GM19099 (cell line): ENCODE results near the gene HSPB1.

Source experiments
- POLR2A ChIP-seq: IDR thresholded peaks from 3 replicates; pipeline ENCODE4 v1.6.1; 2011; ENCODE audit warnings: low read depth; ENCODE audit not compliant: insufficient read length; ENCODE audit errors: extremely low read depth

The HSPB1 gene

DNA sequence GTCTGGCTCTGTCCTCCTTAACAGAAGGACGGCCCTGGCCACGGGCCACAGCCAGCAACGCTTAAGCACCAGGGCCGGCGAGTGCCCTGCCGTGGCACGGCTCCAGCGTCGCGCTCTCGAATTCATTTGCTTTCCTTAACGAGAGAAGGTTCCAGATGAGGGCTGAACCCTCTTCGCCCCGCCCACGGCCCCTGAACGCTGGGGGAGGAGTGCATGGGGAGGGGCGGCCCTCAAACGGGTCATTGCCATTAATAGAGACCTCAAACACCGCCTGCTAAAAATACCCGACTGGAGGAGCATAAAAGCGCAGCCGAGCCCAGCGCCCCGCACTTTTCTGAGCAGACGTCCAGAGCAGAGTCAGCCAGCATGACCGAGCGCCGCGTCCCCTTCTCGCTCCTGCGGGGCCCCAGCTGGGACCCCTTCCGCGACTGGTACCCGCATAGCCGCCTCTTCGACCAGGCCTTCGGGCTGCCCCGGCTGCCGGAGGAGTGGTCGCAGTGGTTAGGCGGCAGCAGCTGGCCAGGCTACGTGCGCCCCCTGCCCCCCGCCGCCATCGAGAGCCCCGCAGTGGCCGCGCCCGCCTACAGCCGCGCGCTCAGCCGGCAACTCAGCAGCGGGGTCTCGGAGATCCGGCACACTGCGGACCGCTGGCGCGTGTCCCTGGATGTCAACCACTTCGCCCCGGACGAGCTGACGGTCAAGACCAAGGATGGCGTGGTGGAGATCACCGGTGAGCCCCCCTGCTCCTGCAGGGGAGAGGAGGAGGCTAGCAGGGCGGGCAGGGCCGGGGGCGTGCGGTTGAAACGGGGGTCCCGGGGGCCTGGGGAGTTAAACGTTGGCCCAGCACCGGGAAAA lies at the start of gene HSPB1:
TSS of gene HSPB1 (plus strand) at position 327 of the 855 bp plus-strand sequence. CDS start at position 367, 40 bp downstream.
- TF ChIP-seq POLR2A: peak; percentile 70

DNA sequence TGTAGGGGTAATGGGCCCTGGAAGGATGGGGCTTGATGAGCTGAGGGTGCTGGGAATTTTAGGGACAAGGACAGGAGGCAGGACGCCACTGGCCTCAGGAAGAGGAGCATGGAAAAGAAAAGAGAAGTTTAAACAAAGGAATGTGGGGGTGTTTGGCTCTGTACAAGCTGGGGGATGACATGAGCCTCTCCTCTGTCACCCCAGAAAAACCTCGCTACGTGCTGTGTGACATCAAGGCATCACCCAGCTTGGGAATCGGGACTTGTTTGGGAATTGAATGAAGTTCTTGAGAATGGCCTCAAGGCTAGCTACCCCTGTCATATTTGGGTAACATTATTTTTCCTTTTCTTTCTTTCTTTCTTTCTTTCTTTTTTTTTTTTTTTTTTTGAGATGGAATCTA lies 47.7 kb upstream of the HSPB1 start:
- TF ChIP-seq POLR2A: no peak

DNA sequence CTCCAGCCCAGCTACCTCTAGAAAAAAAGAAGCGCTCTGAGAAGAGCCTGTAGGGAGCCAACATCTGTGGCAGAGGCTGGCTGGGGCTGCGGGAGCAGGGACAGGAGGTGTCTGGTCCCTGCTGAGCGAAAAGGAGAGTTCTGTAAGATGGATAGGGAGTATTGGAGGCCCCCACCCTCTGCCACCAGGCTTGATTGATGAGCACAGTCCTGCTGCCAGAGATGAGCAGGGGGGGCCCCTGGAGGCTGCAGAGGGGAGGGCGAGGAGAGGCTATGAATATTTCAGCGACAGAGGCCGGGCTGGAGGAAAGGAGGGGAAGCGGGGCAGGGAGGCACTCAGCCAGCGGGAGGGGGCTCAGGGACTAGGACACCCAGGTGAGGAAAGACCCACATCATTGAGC lies 44.5 kb upstream of the HSPB1 start:
- no peak for TF ChIP-seq POLR2A

DNA sequence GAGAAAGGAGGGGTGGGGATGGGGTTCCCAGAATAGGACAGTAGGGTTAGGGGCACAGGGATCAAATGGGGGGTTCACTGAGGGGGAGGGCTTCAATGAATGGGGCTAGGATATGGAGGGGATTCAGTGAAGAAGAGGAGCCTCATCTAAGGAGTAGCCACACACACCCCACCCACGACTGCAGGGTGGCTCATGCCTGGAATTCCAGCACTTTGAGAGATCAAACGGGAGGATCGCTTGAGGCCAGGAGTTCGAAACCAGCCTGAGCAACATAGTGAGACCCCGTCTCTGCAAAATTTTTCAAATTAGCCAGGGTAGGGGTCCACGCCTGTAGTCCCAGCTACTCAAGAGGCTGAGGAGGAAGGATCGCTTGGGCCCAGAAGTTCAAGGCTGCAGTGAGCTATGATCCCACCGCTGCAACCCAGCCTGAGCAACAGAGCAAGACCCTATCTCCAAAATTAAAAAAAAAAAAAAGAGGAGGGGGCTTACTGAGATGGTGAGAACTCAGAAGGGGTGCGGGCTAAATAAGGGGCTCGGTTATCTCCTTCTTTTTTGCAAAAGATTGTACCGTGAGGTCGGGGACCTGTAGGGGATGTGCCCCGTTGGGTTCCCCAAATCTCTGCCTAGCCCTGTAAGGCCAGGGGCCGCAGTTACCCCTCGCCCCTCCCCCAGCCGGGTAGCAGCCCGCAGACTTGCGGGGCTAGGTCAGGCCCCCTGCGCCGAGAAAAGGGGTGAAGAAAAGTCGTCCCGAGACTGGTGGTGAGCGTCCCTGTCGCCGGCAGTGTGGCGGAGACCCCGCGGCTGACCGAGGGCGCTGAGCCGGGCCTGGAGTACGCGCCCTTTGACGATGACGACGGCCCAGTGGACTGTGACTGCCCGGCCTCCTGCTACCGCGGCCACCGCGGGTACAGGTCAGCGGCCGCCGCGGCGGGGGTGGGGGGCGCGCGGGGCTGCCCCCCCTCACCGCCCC lies 43.1 kb upstream of the HSPB1 start:
- TF ChIP-seq POLR2A: no peak

DNA sequence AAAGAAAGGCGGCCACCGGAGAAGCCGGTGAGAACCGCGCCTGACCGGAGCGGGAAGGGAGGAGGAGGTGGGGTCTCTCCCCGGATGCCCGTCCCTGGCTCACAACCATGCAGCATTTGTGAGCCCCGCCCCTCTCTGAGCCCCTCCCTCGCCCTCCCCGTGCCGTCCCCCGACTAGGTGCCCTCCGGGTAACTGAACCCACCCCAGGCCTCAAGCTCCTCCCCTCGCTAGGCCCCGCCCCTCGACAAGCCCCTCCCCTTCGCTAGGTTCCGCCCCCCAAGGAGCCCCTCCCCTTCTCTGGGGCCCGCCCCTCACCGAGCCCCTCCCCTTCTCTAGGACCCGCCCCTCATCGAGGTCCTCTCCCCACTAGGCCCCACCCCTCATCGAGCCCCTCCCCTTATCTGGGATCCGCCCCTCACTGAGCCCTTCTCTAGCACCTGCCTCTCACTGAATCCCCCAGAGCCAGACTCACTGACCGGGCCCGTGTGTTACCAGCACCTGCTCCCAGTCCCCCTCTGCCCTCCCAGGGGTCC lies 42.2 kb upstream of the HSPB1 start:
- TF ChIP-seq POLR2A: no peak

DNA sequence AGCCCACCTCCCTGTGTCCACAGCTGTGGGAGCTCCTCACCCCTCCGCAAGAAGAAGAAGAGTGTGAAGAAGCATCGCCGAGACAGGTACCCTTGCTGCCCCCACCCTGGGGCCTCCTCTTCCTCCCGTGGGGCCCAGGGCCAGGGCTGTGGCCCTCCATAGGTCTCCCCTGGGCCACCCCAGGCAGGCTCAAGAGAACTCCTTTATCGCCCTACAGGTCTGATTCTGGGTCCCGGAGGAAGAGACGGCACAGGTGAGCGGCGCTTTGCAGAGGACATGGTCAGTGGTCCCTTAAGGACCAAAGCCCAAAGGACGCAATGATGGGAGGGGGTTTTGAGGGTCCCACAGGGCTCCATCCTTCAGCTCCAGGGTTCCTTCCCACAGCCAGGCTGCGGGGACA lies 41.1 kb upstream of the HSPB1 start:
- no peak for TF ChIP-seq POLR2A

DNA sequence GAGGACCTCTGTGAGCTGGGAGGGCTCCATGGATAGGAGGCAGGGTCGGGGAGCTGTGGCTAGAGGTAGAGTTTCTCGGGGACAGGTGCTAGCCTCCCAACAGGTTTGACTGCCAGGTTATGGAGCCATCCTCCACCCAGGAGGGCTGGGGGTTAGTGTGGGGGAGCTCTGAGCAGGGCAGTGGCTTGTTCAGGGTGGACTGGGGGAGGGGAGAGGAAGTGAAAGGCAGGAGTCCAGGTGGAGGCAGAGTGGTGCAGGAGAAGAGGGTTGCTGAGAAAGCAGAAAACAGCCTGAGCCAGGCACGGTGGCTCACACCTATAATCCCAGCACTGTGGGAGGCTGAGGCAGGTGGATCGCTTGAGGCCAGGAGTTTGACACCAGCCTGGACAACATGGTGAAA lies 40.5 kb upstream of the HSPB1 start:
- TF ChIP-seq POLR2A: no peak

DNA sequence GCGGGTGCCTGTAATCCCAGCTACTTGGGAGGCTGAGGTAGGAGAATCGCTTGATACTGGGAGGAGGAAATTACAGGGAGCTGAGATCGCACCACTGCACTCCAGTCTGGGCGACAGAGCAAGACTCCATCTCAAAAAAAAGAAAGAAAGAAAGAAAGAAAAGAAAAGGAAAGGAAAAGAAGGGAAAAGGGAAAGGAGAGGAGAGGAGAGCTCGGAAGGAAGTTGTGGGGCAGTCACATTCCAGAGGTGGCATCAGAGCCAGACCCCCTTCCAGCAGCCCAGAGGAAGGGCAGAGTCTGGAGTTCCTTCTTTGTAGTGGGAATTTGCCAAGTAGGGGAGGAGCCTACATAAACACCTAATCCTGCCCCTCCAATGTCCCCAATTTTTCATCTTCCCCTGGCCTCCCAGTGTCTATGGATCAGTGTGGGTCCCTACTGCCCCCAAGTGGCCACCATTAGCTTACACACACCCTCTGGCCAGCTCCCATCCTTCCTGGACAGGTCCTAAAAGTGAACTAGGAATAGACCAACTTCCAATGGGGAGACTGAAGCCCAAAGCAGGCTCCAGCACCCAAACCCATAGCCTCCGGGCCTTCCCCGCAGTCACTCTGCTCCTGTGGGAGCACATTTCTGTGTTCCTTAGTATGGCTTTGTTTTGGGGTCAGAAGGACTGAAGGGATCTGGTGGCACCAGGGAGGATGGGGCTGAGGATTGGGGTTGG lies 39.6 kb upstream of the HSPB1 start:
- no peak for TF ChIP-seq POLR2A

DNA sequence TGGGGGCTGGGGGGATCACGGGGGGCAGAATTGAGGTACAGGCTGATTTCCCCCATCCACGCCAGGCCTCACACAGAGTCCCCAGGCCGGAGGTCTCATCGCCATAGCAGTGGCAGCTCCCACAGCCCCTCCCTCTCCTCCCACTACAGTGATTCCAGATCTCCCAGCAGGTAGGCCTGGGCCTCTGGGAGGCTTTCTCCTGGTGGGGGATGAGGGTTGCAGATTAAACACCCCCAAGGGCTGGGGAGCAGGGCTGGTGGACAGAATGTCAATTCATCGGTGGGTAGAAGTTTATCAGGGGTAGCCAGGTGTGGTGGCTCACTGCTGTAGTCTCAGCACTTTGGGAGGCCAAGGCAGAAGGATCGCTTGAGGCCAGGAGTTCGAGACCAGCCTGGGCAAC lies 37.2 kb upstream of the HSPB1 start:
- TF ChIP-seq POLR2A: no peak

DNA sequence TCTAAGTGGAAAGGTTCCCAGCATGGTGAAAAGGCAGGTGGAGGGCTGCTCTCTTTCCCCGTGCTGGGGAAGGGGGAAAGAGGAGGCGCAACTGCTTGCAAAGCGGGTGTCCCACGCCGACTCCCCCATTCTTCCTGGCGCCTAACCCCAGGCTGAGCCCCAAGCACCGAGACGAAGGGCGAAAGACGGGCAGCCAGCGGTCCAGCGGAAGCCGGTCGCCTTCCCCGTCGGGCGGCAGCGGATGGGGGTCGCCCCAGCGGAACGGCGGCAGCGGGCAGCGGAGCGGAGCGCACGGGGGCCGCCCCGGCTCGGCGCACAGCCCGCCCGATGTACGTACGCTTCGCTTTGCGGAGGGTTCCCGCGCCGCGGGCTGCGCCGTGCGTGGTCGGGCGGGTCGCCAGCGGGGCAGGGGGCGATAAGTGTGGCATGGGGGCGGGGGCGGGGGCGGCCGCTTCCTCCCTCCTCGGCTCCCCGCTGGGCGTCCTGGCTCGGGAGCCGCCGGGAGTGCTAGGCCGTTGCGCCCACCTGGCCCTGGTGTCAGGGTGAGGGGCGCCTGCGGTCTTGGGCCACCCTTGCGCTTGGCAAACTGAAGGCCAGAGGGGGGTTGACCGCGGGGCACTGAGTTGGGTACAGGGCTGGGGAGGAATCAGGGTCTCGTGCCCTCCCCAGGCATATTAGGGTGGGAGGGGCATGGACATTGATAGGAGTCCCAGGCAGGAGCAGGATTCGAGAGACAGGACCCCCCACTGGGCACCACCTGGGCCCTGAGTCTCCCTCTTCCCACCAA lies 35.2 kb upstream of the HSPB1 start:
- no peak for TF ChIP-seq POLR2A

DNA sequence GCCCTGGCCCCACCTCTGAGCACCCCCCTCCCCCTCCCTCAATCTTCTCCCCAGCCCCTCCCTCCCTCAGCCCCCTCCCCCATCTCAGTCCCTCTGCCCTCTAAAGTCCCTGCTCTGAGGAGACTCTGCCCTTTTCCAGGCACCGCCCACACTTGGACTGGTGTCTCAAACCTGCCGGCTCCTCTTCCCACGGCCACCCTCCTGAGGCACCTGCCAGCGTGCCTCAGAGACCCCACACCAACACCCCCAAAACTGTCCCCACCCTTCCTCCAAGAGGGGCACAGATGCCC lies 34.6 kb upstream of the HSPB1 start:
- TF ChIP-seq POLR2A: no peak

DNA sequence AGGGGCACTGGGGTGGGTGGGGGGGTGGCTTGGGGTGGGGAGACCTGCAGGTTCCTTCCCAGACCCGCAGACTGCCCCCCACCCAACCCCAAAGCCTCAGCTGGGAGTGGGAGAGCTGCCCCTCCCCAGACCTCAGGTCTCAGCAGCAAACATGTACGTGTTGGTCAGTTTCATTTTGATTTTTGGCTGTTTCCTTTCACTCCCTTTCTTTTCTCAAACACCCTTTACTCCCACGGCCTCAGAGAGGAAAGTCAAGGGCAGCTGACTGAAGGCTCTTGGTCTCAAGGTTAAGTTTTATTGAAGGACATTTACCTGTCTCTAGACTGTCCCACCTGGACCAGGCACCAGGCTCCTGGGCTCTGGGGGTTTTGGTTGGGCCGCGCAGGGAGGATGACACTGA lies 34.1 kb upstream of the HSPB1 start:
- TF ChIP-seq POLR2A: no peak

DNA sequence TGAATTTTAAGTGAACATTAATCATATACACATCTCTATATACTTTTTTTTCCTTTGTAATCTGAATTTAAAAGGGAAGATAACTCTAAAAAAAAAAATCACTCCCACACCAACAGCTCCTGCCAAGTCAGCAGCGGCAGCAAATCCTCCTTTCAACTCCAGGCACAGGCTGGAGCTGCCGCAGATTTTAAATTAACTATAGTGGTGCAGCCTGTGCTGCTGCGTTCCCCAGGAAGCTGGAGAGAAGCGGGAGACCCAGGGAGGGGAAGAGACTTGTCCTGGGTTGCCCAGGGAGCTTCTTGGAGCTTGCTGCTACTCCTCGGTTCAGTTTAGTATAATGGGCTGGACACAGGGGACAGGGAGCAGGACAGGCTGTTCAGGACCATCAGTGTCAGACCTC lies 32.6 kb upstream of the HSPB1 start:
- TF ChIP-seq POLR2A: no peak

DNA sequence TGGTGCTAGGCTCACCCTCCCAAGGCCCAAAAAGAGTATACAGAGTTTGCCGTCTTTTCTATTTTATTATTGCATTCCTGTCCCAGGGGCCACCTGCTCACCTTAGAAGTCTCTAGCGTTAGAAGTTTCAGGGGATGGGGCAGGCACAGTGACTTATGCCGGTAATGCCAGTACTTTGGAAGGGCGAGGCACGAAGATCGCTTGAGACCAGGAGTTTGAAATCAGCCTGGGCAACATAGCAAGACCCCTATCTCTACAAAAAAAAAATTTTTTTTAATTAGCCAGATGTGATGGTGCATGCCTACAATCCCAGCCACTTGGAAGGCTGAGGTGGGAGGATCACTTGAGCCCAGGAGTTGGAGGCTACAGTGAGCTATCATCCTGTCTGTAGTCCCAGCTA lies 30.3 kb upstream of the HSPB1 start:
- no peak for TF ChIP-seq POLR2A
